GM21367 (cell line): Measurements from ENCODE around the gene ALKBH8.
"Not testable (repeated sequence)": the region's sequence is repeated elsewhere in the genome, so short reads cannot be mapped to it uniquely, and the experiment has no call there.

Experiments used
- ATAC-seq: cut with Tn5 transposase; IDR thresholded peaks from one replicate; pipeline ENCODE4 v1.9.1; 2021; ENCODE audit not compliant: unreplicated experiment

ALKBH8 gene

GRCh38 chr11:107508201-107508857, 57.2 kb downstream of the ALKBH8 start:
- ATAC-seq, result no peak

- ATAC-seq, result no peak
These were observed 59.8 kb downstream of the ALKBH8 start for GRCh38 chr11:107505647-107506225.

GRCh38 chr11:107504981-107505380, 60.6 kb downstream of the ALKBH8 start:
- no peak for ATAC-seq

GRCh38 chr11:107501713-107502112, 63.8 kb downstream of the ALKBH8 start:
- ATAC-seq, result no peak

- not testable (repeated sequence) for ATAC-seq
These were observed 68.2 kb downstream of the ALKBH8 start for GRCh38 chr11:107497371-107497770.

GRCh38 chr11:107496011-107496410, 69.5 kb downstream of the ALKBH8 start:
- ATAC-seq, result no peak

- ATAC-seq, result no peak
These were observed 71.5 kb downstream of the ALKBH8 start for GRCh38 chr11:107494055-107494454.

- ATAC-seq, result no peak
These were observed 72.4 kb downstream of the ALKBH8 start for GRCh38 chr11:107493117-107493516.

- ATAC-seq, result no peak
These were observed 74.7 kb downstream of the ALKBH8 start for GRCh38 chr11:107490836-107491235.

- no peak for ATAC-seq
These were observed 83.3 kb downstream of the ALKBH8 start for GRCh38 chr11:107482234-107482633.

GRCh38 chr11:107478922-107479321, 86.6 kb downstream of the ALKBH8 start:
- ATAC-seq, result no peak

- no peak for ATAC-seq
These were observed 87.7 kb downstream of the ALKBH8 start for GRCh38 chr11:107477820-107478219.

GRCh38 chr11:107473792-107474191, 91.7 kb downstream of the ALKBH8 start:
- ATAC-seq, result no peak

- ATAC-seq, result no peak
These were observed 92.6 kb downstream of the ALKBH8 start for GRCh38 chr11:107472966-107473365.

- no peak for ATAC-seq
These were observed 96.9 kb downstream of the ALKBH8 start for GRCh38 chr11:107468596-107468995.

- no peak for ATAC-seq
These were observed 97.8 kb downstream of the ALKBH8 start for GRCh38 chr11:107467696-107468095.

GRCh38 chr11:107466275-107466866, 99.2 kb downstream of the ALKBH8 start:
- not testable (repeated sequence) for ATAC-seq

- peak; percentile 98 for ATAC-seq
These were observed 107.8 kb downstream of the ALKBH8 start, which contains the start of gene CWF19L2 for GRCh38 chr11:107457558-107458271. CWF19L2 (minus strand) TSS chr11:107457825; CDS start chr11:107457816, 9 bp downstream.

GRCh38 chr11:107457205-107457557, 108.4 kb downstream of the ALKBH8 start:
- ATAC-seq, result peak; percentile 32

GRCh38 chr11:107453594-107454286, 111.8 kb downstream of the ALKBH8 start:
- no peak for ATAC-seq
